Panc1 (cell line): ENCODE results near the gene PAWR. TPM values are rescaled to one million over a fixed set of nuclear protein-coding genes. Genes with fewer than 3 reads are reported as not detected.

Experiments used
- ATAC-seq: fragments of 200-7000 bp; cut with Tn5 transposase; 2 replicates; pipeline ENCODE4 v1.9.1; 2020; ENCODE audit warnings: mild to moderate bottlenecking, moderate library complexity
- BruUV-seq: library from RNA; stranded (reverse); fragments of 400-500 nt; replicated peaks from 2 replicates; lab custom pipeline; 2021; lab: Mats Ljungman, UMichigan
- CTCF ChIA-PET: fragments of 300-600 bp; sonication (Branson Sonifier 250); formaldehyde crosslinking; loops from one replicate; lab custom pipeline; 2022; ENCODE audit warnings: antibody characterized with exemption; lab: Charles Lee
- POLR2A ChIA-PET: fragments of 300-600 bp; sonication (Branson Sonifier 250); formaldehyde crosslinking; loops from one replicate; lab custom pipeline; 2022; ENCODE audit warnings: antibody characterized with exemption; lab: Charles Lee
- DNase-seq: peaks from one replicate; pipeline ENCODE4 v3.0.0-alpha.2; 2010; ENCODE audit warnings: low read depth, low spot score
- H3K27ac ChIP-seq: 2 replicates; pipeline ENCODE4 v1.5.1; 2011; ENCODE audit warnings: mild to moderate bottlenecking, low read length, inconsistent platforms
- H3K27me3 ChIP-seq: fragments of 200-500 bp; sonication (Bioruptor generic); 2 replicates; pipeline ENCODE4 v1.6.0; 2014; ENCODE audit warnings: low read length, inconsistent platforms; ENCODE audit not compliant: control insufficient read depth, insufficient read depth
- H3K36me3 ChIP-seq: fragments of 200-500 bp; sonication (Bioruptor generic); 2 replicates; pipeline ENCODE4 v1.5.1; 2014; ENCODE audit warnings: inconsistent platforms, mild to moderate bottlenecking, low read length, moderate library complexity; ENCODE audit not compliant: control insufficient read depth, insufficient read depth
- H3K4me1 ChIP-seq: 2 replicates; pipeline ENCODE4 v1.5.1; 2011; ENCODE audit warnings: inconsistent platforms, mild to moderate bottlenecking, low read length, moderate library complexity; ENCODE audit not compliant: control insufficient read depth, insufficient read depth
- H3K4me3 ChIP-seq, 2 experiments: 2 replicates each; pipeline ENCODE4 v1.5.1; 2011 to 2012; ENCODE audit warnings: low read depth in 2 of 2, low read length in 2 of 2, mild to moderate bottlenecking in 2 of 2, inconsistent platforms in 1 of 2, moderate library complexity in 1 of 2
- H3K9me3 ChIP-seq: fragments of 200-500 bp; sonication (Bioruptor generic); 2 replicates; pipeline ENCODE4 v1.5.1; 2014; ENCODE audit warnings: low read depth, mild to moderate bottlenecking, inconsistent platforms, low read length, moderate library complexity; ENCODE audit not compliant: control insufficient read depth, insufficient read depth
- POLR2AphosphoS5 ChIP-seq: IDR thresholded peaks from 2 replicates; pipeline ENCODE4 v1.6.1; 2012; ENCODE audit warnings: mild to moderate bottlenecking, low read depth, low read length, moderate library complexity
- SIN3A ChIP-seq: IDR thresholded peaks from 2 replicates; pipeline ENCODE4 v1.6.1; 2012; ENCODE audit warnings: low read depth, mild to moderate bottlenecking, low read length, moderate library complexity, borderline replicate concordance; ENCODE audit not compliant: insufficient read depth
- TCF7L2 ChIP-seq: IDR thresholded peaks from 2 replicates; pipeline ENCODE4 v1.6.1; 2011; ENCODE audit warnings: mild to moderate bottlenecking, low read depth, low read length, inconsistent platforms
- in situ Hi-C: cut with HindIII; loops from 2 replicates; pipeline ENCODE4 v1.10.0; 2016; ENCODE audit warnings: low sequenced_read_pairs, low pct_unique_long_range_greater_than_20kb
- intact Hi-C: fragments of 100-400 bp; cut with micrococcal nuclease; formaldehyde crosslinking; loops from one replicate; pipeline ENCODE4 v1.10.0; 2022; ENCODE audit not compliant: unreplicated experiment
- total RNA-seq: library from RNA; stranded (reverse); gene quantifications from one replicate; pipeline ENCODE4 v1.2.1, GENCODE V29; 2021; ENCODE audit not compliant: unreplicated experiment
- TF ChIP-seq, protein P1 (sequence below), 2 experiments: IDR thresholded peaks; 2 replicates each; pipeline ENCODE4 v1.6.1; 2011 to 2012; ENCODE audit warnings: low read depth in 2 of 2, control low read depth in 1 of 2, low read length in 1 of 2, mild to moderate bottlenecking in 1 of 2, moderate library complexity in 1 of 2; ENCODE audit not compliant: insufficient read depth in 1 of 2
- TF ChIP-seq, protein P2 (sequence below): fragments of 450-650 bp; IDR thresholded peaks from 2 replicates; pipeline ENCODE4 v1.5.1; 2017; ENCODE audit warnings: mild to moderate bottlenecking

The PAWR gene
- total RNA-seq, 1 experiment from 2014 or later, result 142 TPM

DNA sequence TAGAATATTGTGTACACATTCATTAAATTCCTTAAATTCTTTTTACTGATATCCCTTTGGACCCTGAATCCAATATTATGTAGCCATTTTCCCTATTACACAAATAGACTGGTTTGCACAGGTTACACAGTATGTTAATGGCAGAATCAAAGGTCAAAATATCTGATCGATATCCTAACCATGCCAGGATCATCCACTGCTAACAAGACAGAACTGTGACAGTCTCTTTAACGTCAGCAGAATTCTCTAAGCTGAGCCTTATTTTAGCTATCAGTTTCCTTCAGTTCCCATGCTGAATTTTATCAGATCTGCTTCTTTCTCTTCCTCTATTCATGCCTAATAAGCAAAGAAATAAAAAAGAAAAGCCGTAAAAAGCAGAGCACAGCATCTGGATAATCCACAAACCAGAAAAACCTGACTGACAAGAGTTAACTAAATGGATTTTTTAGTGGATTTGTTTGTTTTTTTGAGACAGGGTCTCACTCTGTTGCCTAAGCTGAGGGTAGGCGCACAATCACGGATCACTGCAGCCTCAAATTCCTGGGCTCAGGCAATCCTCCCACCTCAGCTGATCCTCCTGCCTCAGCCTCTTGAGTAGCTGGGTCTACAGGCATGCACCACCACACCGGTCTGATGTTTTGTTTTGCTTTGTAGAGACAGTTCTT lies 130.4 kb downstream of the PAWR start:
- POLR2A ChIA-PET, result no interaction called here
- H3K27me3 ChIP-seq, result no peaks in the 10 kb centered on the region
- TF ChIP-seq, protein P1, sequence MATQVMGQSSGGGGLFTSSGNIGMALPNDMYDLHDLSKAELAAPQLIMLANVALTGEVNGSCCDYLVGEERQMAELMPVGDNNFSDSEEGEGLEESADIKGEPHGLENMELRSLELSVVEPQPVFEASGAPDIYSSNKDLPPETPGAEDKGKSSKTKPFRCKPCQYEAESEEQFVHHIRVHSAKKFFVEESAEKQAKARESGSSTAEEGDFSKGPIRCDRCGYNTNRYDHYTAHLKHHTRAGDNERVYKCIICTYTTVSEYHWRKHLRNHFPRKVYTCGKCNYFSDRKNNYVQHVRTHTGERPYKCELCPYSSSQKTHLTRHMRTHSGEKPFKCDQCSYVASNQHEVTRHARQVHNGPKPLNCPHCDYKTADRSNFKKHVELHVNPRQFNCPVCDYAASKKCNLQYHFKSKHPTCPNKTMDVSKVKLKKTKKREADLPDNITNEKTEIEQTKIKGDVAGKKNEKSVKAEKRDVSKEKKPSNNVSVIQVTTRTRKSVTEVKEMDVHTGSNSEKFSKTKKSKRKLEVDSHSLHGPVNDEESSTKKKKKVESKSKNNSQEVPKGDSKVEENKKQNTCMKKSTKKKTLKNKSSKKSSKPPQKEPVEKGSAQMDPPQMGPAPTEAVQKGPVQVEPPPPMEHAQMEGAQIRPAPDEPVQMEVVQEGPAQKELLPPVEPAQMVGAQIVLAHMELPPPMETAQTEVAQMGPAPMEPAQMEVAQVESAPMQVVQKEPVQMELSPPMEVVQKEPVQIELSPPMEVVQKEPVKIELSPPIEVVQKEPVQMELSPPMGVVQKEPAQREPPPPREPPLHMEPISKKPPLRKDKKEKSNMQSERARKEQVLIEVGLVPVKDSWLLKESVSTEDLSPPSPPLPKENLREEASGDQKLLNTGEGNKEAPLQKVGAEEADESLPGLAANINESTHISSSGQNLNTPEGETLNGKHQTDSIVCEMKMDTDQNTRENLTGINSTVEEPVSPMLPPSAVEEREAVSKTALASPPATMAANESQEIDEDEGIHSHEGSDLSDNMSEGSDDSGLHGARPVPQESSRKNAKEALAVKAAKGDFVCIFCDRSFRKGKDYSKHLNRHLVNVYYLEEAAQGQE (IDR thresholded peaks at IDR 0.05; ENCODE audit: insufficient read depth in 1 of 2, low read depth in 2 of 2, low read length in 1 of 2), result no peak
- no peak for TF ChIP-seq TCF7L2
- TF ChIP-seq POLR2AphosphoS5, result no peak
- TF ChIP-seq, protein P2, sequence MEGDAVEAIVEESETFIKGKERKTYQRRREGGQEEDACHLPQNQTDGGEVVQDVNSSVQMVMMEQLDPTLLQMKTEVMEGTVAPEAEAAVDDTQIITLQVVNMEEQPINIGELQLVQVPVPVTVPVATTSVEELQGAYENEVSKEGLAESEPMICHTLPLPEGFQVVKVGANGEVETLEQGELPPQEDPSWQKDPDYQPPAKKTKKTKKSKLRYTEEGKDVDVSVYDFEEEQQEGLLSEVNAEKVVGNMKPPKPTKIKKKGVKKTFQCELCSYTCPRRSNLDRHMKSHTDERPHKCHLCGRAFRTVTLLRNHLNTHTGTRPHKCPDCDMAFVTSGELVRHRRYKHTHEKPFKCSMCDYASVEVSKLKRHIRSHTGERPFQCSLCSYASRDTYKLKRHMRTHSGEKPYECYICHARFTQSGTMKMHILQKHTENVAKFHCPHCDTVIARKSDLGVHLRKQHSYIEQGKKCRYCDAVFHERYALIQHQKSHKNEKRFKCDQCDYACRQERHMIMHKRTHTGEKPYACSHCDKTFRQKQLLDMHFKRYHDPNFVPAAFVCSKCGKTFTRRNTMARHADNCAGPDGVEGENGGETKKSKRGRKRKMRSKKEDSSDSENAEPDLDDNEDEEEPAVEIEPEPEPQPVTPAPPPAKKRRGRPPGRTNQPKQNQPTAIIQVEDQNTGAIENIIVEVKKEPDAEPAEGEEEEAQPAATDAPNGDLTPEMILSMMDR, result no peak
- TF ChIP-seq SIN3A, result no peak
- no peaks in the 10 kb centered on the region for H3K9me3 ChIP-seq
- CTCF ChIA-PET, result interaction anchor here (0.6 kb wide), 1 partner anchor 319 kb away, joined by 3 read pairs; no protein-coding TSS in a partner anchor
- ATAC-seq (no peak), DNase-seq (no peak)
- BruUV-seq, result no TSS peak
- intact Hi-C loops (no loop called here), in situ Hi-C loops (no loop called here)
- H3K36me3 ChIP-seq, result no peaks in the 10 kb centered on the region; the same call in 1 of the 2 replicates
- H3K4me3 ChIP-seq, result no peak overlapping the region
- H3K4me1 ChIP-seq, result peaks cover 10% of the 10 kb centered on the region; the same call in 1 of the 2 replicates
- H3K27ac ChIP-seq, result peak overlapping the region; percentile 5; the same call in 1 of the 2 replicates

DNA sequence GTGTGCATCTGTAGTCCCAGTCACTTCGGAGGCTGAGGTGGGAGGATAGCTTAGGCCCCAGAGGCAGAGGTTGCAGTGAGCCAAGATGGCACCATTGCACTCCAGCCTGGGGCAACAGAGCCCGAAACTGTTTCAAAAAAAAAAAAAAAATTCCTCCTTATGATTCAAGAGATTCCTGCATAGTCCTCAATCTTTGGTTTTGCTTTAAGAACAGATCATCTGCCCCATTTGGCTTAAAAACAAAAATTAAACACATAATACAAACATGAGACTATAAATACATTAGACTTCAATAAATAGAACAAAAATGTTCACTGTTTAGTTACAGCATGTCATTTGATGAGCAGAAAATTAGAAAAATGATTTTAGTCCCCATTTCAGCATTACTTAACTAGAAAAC lies 131.2 kb downstream of the PAWR start:
- Histone ChIP-seq H3K36me3 (no peaks in the 10 kb centered on the region; the same call in 1 of the 2 replicates), H3K4me1 (peaks cover 14% of the 10 kb centered on the region), H3K27me3 (no peaks in the 10 kb centered on the region), H3K27ac (no peak overlapping the region), H3K4me3 (no peak overlapping the region), H3K9me3 (no peaks in the 10 kb centered on the region)
- TSS peak; percentile 17 for BruUV-seq
- ChIA-PET CTCF (no interaction called here), POLR2A (no interaction called here)
- in situ Hi-C loops (no loop called here), intact Hi-C loops (loop anchor here (5.0 kb wide), 2 partner anchors 128 to 178 kb away; no protein-coding TSS in a partner anchor)
- DNase-seq, result no peak
- TF ChIP-seq, protein P1 (IDR thresholded peaks at IDR 0.05; ENCODE audit: insufficient read depth in 1 of 2, low read depth in 2 of 2, low read length in 1 of 2), result no peak
- ATAC-seq, result no peak
